ENCODE results near the gene COL1A1.

DNA sequence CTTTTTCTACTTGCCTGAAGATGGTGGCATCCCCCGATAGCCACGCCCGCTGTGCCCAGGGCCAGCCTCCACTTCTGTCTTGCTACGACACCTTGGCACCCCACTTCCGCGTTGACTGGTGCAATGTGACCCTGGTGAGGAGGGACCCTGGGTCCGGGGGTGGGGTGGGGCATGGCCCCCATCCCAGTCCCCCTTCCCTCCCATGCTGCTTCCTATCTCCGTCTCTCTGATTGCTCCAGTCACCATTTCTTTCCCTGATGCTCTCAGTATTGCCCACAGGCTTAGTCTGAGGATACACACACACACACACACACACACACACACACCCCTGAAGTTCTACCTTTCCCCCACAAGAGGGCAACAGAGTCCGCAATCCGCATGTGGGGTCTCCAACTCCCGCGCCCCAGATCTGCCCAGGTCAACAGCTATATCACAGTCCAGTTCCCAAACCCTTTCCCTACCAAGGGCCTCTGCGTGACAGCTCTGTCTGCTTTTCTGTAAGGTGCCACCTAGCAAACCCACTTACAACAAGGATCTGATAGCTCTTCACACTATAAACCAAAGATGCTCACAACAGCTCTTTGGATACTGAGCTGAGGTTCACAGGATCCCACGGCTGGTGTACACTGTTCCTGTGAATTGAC lies 32.2 kb downstream of the COL1A1 start:
- TF ChIP-seq ARNTL (CRISPR knock-in tag; IDR thresholded peaks at IDR 0.05; ENCODE audit: borderline replicate concordance, low read depth) = no peak
- no peak for TF ChIP-seq ZNF8 (CRISPR knock-in tag; IDR thresholded peaks at IDR 0.05)
- TF ChIP-seq PPARA (CRISPR knock-in tag; IDR thresholded peaks at IDR 0.05; ENCODE audit: borderline replicate concordance) = no peak
- no peak for TF ChIP-seq ZFP30 (CRISPR knock-in tag; IDR thresholded peaks at IDR 0.05)
- no peak; the same call in 1 of the 2 replicates for TF ChIP-seq TCF4 (CRISPR knock-in tag; IDR thresholded peaks at IDR 0.05; ENCODE audit: borderline replicate concordance)
- no peak for TF ChIP-seq ZFP3 (CRISPR knock-in tag; IDR thresholded peaks at IDR 0.05)
- TF ChIP-seq, protein P1, sequence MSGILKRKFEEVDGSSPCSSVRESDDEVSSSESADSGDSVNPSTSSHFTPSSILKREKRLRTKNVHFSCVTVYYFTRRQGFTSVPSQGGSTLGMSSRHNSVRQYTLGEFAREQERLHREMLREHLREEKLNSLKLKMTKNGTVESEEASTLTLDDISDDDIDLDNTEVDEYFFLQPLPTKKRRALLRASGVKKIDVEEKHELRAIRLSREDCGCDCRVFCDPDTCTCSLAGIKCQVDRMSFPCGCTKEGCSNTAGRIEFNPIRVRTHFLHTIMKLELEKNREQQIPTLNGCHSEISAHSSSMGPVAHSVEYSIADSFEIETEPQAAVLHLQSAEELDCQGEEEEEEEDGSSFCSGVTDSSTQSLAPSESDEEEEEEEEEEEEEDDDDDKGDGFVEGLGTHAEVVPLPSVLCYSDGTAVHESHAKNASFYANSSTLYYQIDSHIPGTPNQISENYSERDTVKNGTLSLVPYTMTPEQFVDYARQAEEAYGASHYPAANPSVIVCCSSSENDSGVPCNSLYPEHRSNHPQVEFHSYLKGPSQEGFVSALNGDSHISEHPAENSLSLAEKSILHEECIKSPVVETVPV (CRISPR knock-in tag; IDR thresholded peaks at IDR 0.05) = no peak
- TF ChIP-seq ESRRG (CRISPR knock-in tag; IDR thresholded peaks at IDR 0.05) = no peak
- no peak for TF ChIP-seq BACH2 (CRISPR knock-in tag; IDR thresholded peaks at IDR 0.05; ENCODE audit: borderline replicate concordance)
- TF ChIP-seq, protein P2, sequence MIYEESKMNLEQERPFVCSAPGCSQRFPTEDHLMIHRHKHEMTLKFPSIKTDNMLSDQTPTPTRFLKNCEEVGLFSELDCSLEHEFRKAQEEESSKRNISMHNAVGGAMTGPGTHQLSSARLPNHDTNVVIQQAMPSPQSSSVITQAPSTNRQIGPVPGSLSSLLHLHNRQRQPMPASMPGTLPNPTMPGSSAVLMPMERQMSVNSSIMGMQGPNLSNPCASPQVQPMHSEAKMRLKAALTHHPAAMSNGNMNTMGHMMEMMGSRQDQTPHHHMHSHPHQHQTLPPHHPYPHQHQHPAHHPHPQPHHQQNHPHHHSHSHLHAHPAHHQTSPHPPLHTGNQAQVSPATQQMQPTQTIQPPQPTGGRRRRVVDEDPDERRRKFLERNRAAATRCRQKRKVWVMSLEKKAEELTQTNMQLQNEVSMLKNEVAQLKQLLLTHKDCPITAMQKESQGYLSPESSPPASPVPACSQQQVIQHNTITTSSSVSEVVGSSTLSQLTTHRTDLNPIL (CRISPR knock-in tag; IDR thresholded peaks at IDR 0.05; ENCODE audit: low read depth) = no peak
- no peak for TF ChIP-seq ZC3H10 (CRISPR knock-in tag; IDR thresholded peaks at IDR 0.05)
- TF ChIP-seq GLIS3 (CRISPR knock-in tag; IDR thresholded peaks at IDR 0.05) = no peak
- TF ChIP-seq, protein P3, sequence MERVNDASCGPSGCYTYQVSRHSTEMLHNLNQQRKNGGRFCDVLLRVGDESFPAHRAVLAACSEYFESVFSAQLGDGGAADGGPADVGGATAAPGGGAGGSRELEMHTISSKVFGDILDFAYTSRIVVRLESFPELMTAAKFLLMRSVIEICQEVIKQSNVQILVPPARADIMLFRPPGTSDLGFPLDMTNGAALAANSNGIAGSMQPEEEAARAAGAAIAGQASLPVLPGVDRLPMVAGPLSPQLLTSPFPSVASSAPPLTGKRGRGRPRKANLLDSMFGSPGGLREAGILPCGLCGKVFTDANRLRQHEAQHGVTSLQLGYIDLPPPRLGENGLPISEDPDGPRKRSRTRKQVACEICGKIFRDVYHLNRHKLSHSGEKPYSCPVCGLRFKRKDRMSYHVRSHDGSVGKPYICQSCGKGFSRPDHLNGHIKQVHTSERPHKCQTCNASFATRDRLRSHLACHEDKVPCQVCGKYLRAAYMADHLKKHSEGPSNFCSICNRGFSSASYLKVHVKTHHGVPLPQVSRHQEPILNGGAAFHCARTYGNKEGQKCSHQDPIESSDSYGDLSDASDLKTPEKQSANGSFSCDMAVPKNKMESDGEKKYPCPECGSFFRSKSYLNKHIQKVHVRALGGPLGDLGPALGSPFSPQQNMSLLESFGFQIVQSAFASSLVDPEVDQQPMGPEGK (CRISPR knock-in tag; IDR thresholded peaks at IDR 0.05; ENCODE audit: borderline replicate concordance) = no peak

Measured in SK-N-SH treated with all-trans-retinoic acid at 6 μM for 48 hours (cell line).